Pancreas (tissue), 10 donors: Measurements from ENCODE around the gene SLC25A17. TPM values are rescaled to one million over a fixed set of nuclear protein-coding genes. Genes with fewer than 3 reads are reported as not detected.
A peak's percentile ranks its signal among the peaks of the same experiment; 100 is the strongest.

Experiments used
- ATAC-seq, 4 donors: fragments of 200-7000 bp; cut with Tn5 transposase; one replicate each; pipeline versions ENCODE4 v1.8.0 to v1.9.1; 2020; ENCODE audit warnings: mild to moderate bottlenecking in 4 of 4, moderate library complexity in 4 of 4
- DNase-seq, 6 donors: peaks; one replicate each; pipeline ENCODE4 v3.0.0-alpha.2; 2020
- FAIRE-seq: peaks from 2 replicates; lab custom pipeline; 2012; peaks lifted over from hg19 to GRCh38; lab: Jason Lieb, UNC
- H3K27ac ChIP-seq, 4 donors: fragments of 200-600 bp; sonication (generic); 1 replicate in 3 of 4; 2 replicates in 1 of 4; pipeline versions ENCODE4 v1.5.0 to v1.8.0; 2020
- H3K27me3 ChIP-seq, 4 donors: fragments of 200-600 bp; one replicate each; pipeline ENCODE4 v1.8.0; 2021
- H3K36me3 ChIP-seq, 3 donors: fragments of 200-600 bp; sonication (generic) in 1 of 3; one replicate each; pipeline versions ENCODE4 v1.5.0 to v1.8.0; 2020 to 2021
- H3K4me1 ChIP-seq, 3 donors: fragments of 200-600 bp; one replicate each; pipeline ENCODE4 v1.8.0; 2021
- H3K4me3 ChIP-seq, 4 donors: fragments of 200-600 bp; sonication (generic) in 2 of 4; one replicate each; pipeline versions ENCODE4 v1.5.0 to v1.8.0; 2020 to 2021
- H3K9me3 ChIP-seq, 4 donors: fragments of 200-600 bp; one replicate each; pipeline ENCODE4 v1.8.0; 2021
- CTCF ChIP-seq, 4 donors: fragments of 200-600 bp; sonication (generic) in 3 of 4; IDR thresholded peaks; one replicate each; pipeline versions ENCODE4 v1.5.0 to v1.8.0; 2021; ENCODE audit warnings: antibody characterized with exemption in 4 of 4
- WGBS, 2 donors: extraction: QIAGEN DNeasy Blood & Tissue Kit; methylation state at CpG; one replicate each; pipeline ENCODE4 v1.1.7; 2013; 5-methylcytosine and 5-hydroxymethylcytosine counted together
- intact Hi-C, 3 donors: fragments of 100-400 bp; cut with DNase I; formaldehyde crosslinking; loops; one replicate each; pipeline versions ENCODE4 v1.11.1 to v1.14.2; 2022
- polyA plus RNA-seq, 2 donors: library from polyadenylated mRNA; stranded (reverse); fragments of 200-250 nt; gene quantifications; one replicate each; pipeline ENCODE4 v1.2.3, GENCODE V29; 2013
- total RNA-seq, 6 donors: library from RNA; stranded (reverse); fragmentation: NEBNext Ultra II Directional in 4 of 6; extraction: Animal tissue kit (Norgen Biotek cat#: 25700) in 4 of 6; gene quantifications; one replicate each; pipeline versions ENCODE4 v1.2.1 to v1.2.4, GENCODE V29; 2021 to 2023
- donor health status: healthy with polysubstance abuse.
- donor health status: DM: no; HTN: no; CAD: no; lungs with moderate emphysema.
- donor health status: DM: no; HTN: no; CAD: no.
- donor health status: control.
- donor health status: control.
- donor health status: Bipolar disorder and iron deficiency.
- donor health status: DM: yes; HTN: yes; CAD: no.
- donor health status: DM: no; HTN: no; CAD: no.
- donor health status: DM: no; HTN: no; CAD: no.
- donor health status: DM: yes; HTN: yes; CAD: no.

Gene SLC25A17
- total and polyA plus RNA-seq, 8 donors = 5.8 to 15.6 (median 8.5) TPM

GRCh38 chr22:40819599-40820140, 524 bp upstream of the SLC25A17 start:
- FAIRE-seq = no peak
- 7 to 9% methylated on average over 4 of the region's 4 CpGs for WGBS, 2 donors

DNA sequence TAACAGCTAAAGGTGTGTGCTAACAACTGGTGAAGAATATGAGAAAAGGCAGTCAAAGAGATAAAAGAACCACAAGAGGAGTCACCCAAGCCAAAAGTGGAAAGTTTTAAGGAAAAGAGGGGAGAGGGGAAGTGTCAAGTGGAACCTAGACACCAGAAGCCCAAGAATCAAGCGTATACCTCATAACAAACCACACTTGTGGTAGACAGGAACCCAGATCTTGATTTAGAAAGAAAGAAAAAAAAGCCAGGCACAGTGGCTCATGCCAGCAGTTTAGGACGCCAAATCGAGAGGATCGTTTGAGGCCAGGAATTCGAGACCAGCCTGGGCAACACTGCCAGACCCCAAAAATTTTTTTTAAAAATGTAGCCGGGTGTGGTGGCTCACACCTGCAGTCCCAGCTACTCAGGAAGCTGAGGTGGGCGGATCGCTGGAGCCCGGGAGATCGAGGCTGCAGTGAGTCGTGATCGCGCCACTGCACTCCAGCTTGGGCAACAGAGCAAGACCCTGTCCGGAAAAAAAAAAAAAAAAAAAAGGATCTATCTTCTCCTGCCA, 877 bp downstream of the SLC25A17 start:
- ATAC-seq = no peak
- TF ChIP-seq CTCF (IDR thresholded peaks at IDR 0.05) = no peak
- peak overlapping the region; percentile 85 to 99 (median 93) for H3K4me3 ChIP-seq
- peaks cover 0 to 10% (median 6%) of the 10 kb centered on the region in 3 donors for H3K4me1 ChIP-seq
- no peak for DNase-seq
- WGBS, 2 donors = 33 to 37% methylated on average over 14 of the region's 14 CpGs
- H3K27me3 ChIP-seq = no peaks in the 10 kb centered on the region
- H3K9me3 ChIP-seq = no peaks in the 10 kb centered on the region
- no peaks in the 10 kb centered on the region for H3K36me3 ChIP-seq
- intact Hi-C loops = no loop called here
- FAIRE-seq = no peak
- H3K27ac ChIP-seq = no peak overlapping the region

More at GRCh38 chr22:40819599-40820140, 524 bp upstream of the SLC25A17 start:
- intact Hi-C loops = no loop called here
- TF ChIP-seq CTCF (IDR thresholded peaks at IDR 0.05) = no peak
- DNase-seq (no peak), ATAC-seq (peak; percentile 9 to 38 (median 16))
- H3K27me3 ChIP-seq = no peaks in the 10 kb centered on the region
- H3K9me3 ChIP-seq = no peaks in the 10 kb centered on the region
- H3K27ac ChIP-seq = peak overlapping the region in 2 of 4 donors; percentile 19 to 29
- H3K36me3 ChIP-seq = peaks cover 0 to 5% (median 0%) of the 10 kb centered on the region in 3 donors
- peak overlapping the region; percentile 85 to 99 (median 93) for H3K4me3 ChIP-seq
- H3K4me1 ChIP-seq = peaks cover 0 to 10% (median 6%) of the 10 kb centered on the region in 3 donors

DNA sequence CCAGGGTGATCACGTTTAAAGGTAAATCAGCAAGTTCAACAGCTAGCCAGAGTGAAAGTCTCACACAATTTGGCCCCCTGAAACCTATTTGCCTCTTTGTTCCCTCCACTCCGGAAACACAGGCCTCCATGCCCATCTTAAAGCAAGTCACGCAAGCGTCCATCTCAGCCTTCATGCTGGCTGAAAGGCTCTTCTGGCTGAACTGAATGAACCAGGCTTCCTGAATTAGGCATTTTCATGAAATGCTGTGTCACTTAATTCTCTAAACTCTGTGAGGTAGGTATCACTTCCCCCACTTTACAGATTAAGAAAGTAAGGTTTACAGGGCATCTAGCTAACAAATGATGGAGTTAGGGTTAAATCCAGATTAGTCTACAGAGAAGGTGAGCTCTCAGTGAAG, 1.4 kb downstream of the SLC25A17 start:
- Histone ChIP-seq H3K27ac (no peak overlapping the region), H3K4me1 (peaks cover 0 to 10% (median 6%) of the 10 kb centered on the region in 3 donors), H3K27me3 (no peaks in the 10 kb centered on the region), H3K36me3 (no peaks in the 10 kb centered on the region), H3K4me3 (no peak overlapping the region), H3K9me3 (no peaks in the 10 kb centered on the region)
- no peak for TF ChIP-seq CTCF (IDR thresholded peaks at IDR 0.05)
- WGBS, 2 donors = 89 to 93% methylated on average over 4 of the region's 4 CpGs
- intact Hi-C loops = no loop called here
- DNase-seq (no peak), FAIRE-seq (no peak), ATAC-seq (no peak)

DNA sequence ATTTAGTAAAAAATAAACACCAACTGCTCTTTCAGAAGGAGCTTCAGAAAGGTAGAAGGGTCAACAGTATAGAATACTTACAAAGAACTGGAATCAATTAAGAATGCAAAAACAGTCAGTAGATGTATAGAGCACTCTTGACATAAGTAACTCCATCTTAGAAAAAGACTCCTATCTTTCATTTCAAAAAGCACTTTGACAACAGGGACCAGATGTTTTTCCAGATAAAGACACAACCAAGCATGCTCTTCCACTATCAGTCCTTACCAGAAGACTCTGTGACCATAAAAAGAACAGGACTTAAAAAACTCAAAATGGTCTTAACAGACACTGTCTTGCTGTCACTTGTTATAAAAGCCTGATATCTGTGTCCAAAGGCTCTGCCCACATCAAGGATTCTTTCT, 5.2 kb downstream of the SLC25A17 start:
- Histone ChIP-seq H3K4me1 (peaks cover 0 to 10% (median 0%) of the 10 kb centered on the region in 3 donors), H3K36me3 (no peaks in the 10 kb centered on the region), H3K4me3 (no peak overlapping the region), H3K9me3 (no peaks in the 10 kb centered on the region), H3K27me3 (no peaks in the 10 kb centered on the region), H3K27ac (no peak overlapping the region)
- intact Hi-C loops = no loop called here
- ATAC-seq = no peak
- TF ChIP-seq CTCF (IDR thresholded peaks at IDR 0.05) = no peak
- DNase-seq = no peak
- no peak for FAIRE-seq
